HUES48 (cell line): ENCODE measurements around the gene C9.
A peak's percentile ranks its signal among the peaks of the same experiment; 100 is the strongest.

Source experiments
- H3K27ac ChIP-seq: one replicate; pipeline ENCODE4 v1.7.0; 2013; ENCODE audit warnings: low read depth, low read length, inconsistent platforms
- H3K27me3 ChIP-seq: 2 replicates; pipeline ENCODE4 v1.6.1; 2013; ENCODE audit warnings: mild to moderate bottlenecking, low read length; ENCODE audit not compliant: control insufficient read depth, insufficient read depth
- H3K36me3 ChIP-seq: 2 replicates; pipeline ENCODE4 v1.6.1; 2013; ENCODE audit warnings: low read length; ENCODE audit not compliant: control insufficient read depth, insufficient read depth
- H3K4me1 ChIP-seq: 2 replicates; pipeline ENCODE4 v1.6.1; 2013; ENCODE audit warnings: mild to moderate bottlenecking, low read length; ENCODE audit not compliant: control insufficient read depth, insufficient read depth
- H3K4me3 ChIP-seq: 2 replicates; pipeline ENCODE4 v1.5.1; 2013; ENCODE audit warnings: mild to moderate bottlenecking, low read depth, low read length
- H3K9ac ChIP-seq: 2 replicates; pipeline ENCODE4 v1.6.1; 2013; ENCODE audit warnings: mild to moderate bottlenecking, low read depth, low read length, moderate library complexity
- H3K9me3 ChIP-seq: 2 replicates; pipeline ENCODE4 v1.6.1; 2013; ENCODE audit warnings: low read length; ENCODE audit not compliant: control insufficient read depth, insufficient read depth

The C9 gene

GRCh38 chr5:39399135-39400036, 35.1 kb upstream of the C9 start:
- H3K27me3 ChIP-seq, result no peaks in the 10 kb centered on the region
- H3K4me1 ChIP-seq, result peaks cover 19% of the 10 kb centered on the region; the same call in 1 of the 2 replicates
- no peaks in the 10 kb centered on the region for H3K36me3 ChIP-seq
- H3K4me3 ChIP-seq, result no peak overlapping the region
- H3K9ac ChIP-seq, result no peak overlapping the region
- H3K27ac ChIP-seq, result peak overlapping the region; percentile 33
- H3K9me3 ChIP-seq, result no peaks in the 10 kb centered on the region

- Histone ChIP-seq H3K9ac (no peak overlapping the region), H3K27ac (no peak overlapping the region), H3K36me3 (no peaks in the 10 kb centered on the region), H3K4me3 (no peak overlapping the region), H3K9me3 (no peaks in the 10 kb centered on the region), H3K27me3 (no peaks in the 10 kb centered on the region), H3K4me1 (peaks cover 19% of the 10 kb centered on the region; the same call in 1 of the 2 replicates)
Observed at GRCh38 chr5:39396843-39397242, 32.5 kb upstream of the C9 start.

GRCh38 chr5:39395521-39395920, 31.2 kb upstream of the C9 start:
- Histone ChIP-seq H3K9ac (no peak overlapping the region), H3K27ac (no peak overlapping the region), H3K27me3 (no peaks in the 10 kb centered on the region), H3K9me3 (no peaks in the 10 kb centered on the region), H3K4me3 (no peak overlapping the region), H3K36me3 (no peaks in the 10 kb centered on the region), H3K4me1 (peaks cover 11% of the 10 kb centered on the region; the same call in 1 of the 2 replicates)

- Histone ChIP-seq H3K4me1 (peaks cover 11% of the 10 kb centered on the region; the same call in 1 of the 2 replicates), H3K9me3 (no peaks in the 10 kb centered on the region), H3K9ac (no peak overlapping the region), H3K4me3 (no peak overlapping the region), H3K27me3 (no peaks in the 10 kb centered on the region), H3K36me3 (no peaks in the 10 kb centered on the region), H3K27ac (no peak overlapping the region)
Observed at GRCh38 chr5:39394946-39395345, 30.7 kb upstream of the C9 start.

GRCh38 chr5:39390945-39391344, 26.6 kb upstream of the C9 start:
- no peak overlapping the region for H3K27ac ChIP-seq
- 0 out of 2 replicates have a peak, but pooled peaks cover 2% of the 10 kb centered on the region for H3K4me1 ChIP-seq
- H3K9ac ChIP-seq, result no peak overlapping the region
- no peak overlapping the region for H3K4me3 ChIP-seq
- no peaks in the 10 kb centered on the region for H3K36me3 ChIP-seq
- no peaks in the 10 kb centered on the region for H3K27me3 ChIP-seq
- no peaks in the 10 kb centered on the region for H3K9me3 ChIP-seq

- H3K36me3 ChIP-seq, result no peaks in the 10 kb centered on the region
- no peak overlapping the region for H3K27ac ChIP-seq
Observed at GRCh38 chr5:39387293-39387692, 23.0 kb upstream of the C9 start.

GRCh38 chr5:39384271-39384670, 20.0 kb upstream of the C9 start:
- H3K27ac ChIP-seq, result no peak overlapping the region
- no peaks in the 10 kb centered on the region for H3K27me3 ChIP-seq
- no peaks in the 10 kb centered on the region for H3K9me3 ChIP-seq
- no peak overlapping the region for H3K9ac ChIP-seq
- no peak overlapping the region for H3K4me3 ChIP-seq
- no peaks in the 10 kb centered on the region for H3K4me1 ChIP-seq
- no peaks in the 10 kb centered on the region for H3K36me3 ChIP-seq

More at GRCh38 chr5:39387293-39387692, 23.0 kb upstream of the C9 start:
- no peaks in the 10 kb centered on the region for H3K9me3 ChIP-seq
- H3K27me3 ChIP-seq, result no peaks in the 10 kb centered on the region
- H3K4me3 ChIP-seq, result no peak overlapping the region
- H3K4me1 ChIP-seq, result no peaks in the 10 kb centered on the region
- no peak overlapping the region for H3K9ac ChIP-seq

GRCh38 chr5:39381376-39381775, 17.1 kb upstream of the C9 start:
- Histone ChIP-seq H3K9me3 (no peaks in the 10 kb centered on the region), H3K36me3 (no peaks in the 10 kb centered on the region), H3K4me3 (no peak overlapping the region), H3K4me1 (peaks cover 3% of the 10 kb centered on the region; the same call in 1 of the 2 replicates), H3K27ac (no peak overlapping the region), H3K27me3 (no peaks in the 10 kb centered on the region), H3K9ac (no peak overlapping the region)

- no peak overlapping the region for H3K27ac ChIP-seq
Observed at GRCh38 chr5:39379693-39380092, 15.4 kb upstream of the C9 start.

GRCh38 chr5:39377613-39378012, 13.3 kb upstream of the C9 start:
- H3K9ac ChIP-seq, result no peak overlapping the region
- H3K36me3 ChIP-seq, result no peaks in the 10 kb centered on the region
- H3K27me3 ChIP-seq, result no peaks in the 10 kb centered on the region
- H3K4me1 ChIP-seq, result peaks cover 3% of the 10 kb centered on the region; the same call in 1 of the 2 replicates
- no peak overlapping the region for H3K27ac ChIP-seq
- H3K4me3 ChIP-seq, result no peak overlapping the region
- H3K9me3 ChIP-seq, result no peaks in the 10 kb centered on the region

More at GRCh38 chr5:39379693-39380092, 15.4 kb upstream of the C9 start:
- H3K4me1 ChIP-seq, result peaks cover 3% of the 10 kb centered on the region; the same call in 1 of the 2 replicates
- no peak overlapping the region for H3K4me3 ChIP-seq
- H3K36me3 ChIP-seq, result no peaks in the 10 kb centered on the region
- no peaks in the 10 kb centered on the region for H3K9me3 ChIP-seq
- H3K9ac ChIP-seq, result no peak overlapping the region
- no peaks in the 10 kb centered on the region for H3K27me3 ChIP-seq

- no peaks in the 10 kb centered on the region for H3K27me3 ChIP-seq
Observed at GRCh38 chr5:39376293-39376714, 12.0 kb upstream of the C9 start.

More at GRCh38 chr5:39376293-39376714, 12.0 kb upstream of the C9 start:
- Histone ChIP-seq H3K4me3 (no peak overlapping the region), H3K9me3 (no peaks in the 10 kb centered on the region), H3K36me3 (no peaks in the 10 kb centered on the region), H3K4me1 (peaks cover 3% of the 10 kb centered on the region; the same call in 1 of the 2 replicates), H3K9ac (no peak overlapping the region), H3K27ac (no peak overlapping the region)
